Mesenteric fat pad (tissue), 1 donor: Measurements from ENCODE around the gene GRB10. TPM values are rescaled to one million over a fixed set of nuclear protein-coding genes. Genes with fewer than 3 reads are reported as not detected.

Source experiments
- DNase-seq: peaks from one replicate; pipeline ENCODE4 v3.0.0-alpha.2; 2020; ENCODE audit warnings: low spot score
- total RNA-seq: library from RNA; stranded (reverse); fragmentation: NEBNext Ultra II Directional; extraction: Animal tissue kit (Norgen Biotek cat#: 25700); gene quantifications from one replicate; pipeline ENCODE4 v1.2.1, GENCODE V29; 2021
- donor health status: DM: yes; HTN: yes; CAD: no.

The GRB10 gene
- total RNA-seq, 1 donor from 2014 or later, result 95.7 TPM

- DNase-seq, result no peak
Observed at GRCh38 chr7:50696810-50697582, 85.7 kb downstream of the GRB10 start.

GRCh38 chr7:50695026-50695425 lies 87.7 kb downstream of the GRB10 start:
- DNase-seq, result no peak

GRCh38 chr7:50693455-50694130 lies 89.1 kb downstream of the GRB10 start:
- DNase-seq, result no peak

- no peak for DNase-seq
Observed at GRCh38 chr7:50690541-50691011, 92.1 kb downstream of the GRB10 start.

GRCh38 chr7:50688226-50688590 lies 94.5 kb downstream of the GRB10 start:
- no peak for DNase-seq

- DNase-seq, result no peak
Observed at GRCh38 chr7:50687575-50688225, 95.0 kb downstream of the GRB10 start.

- no peak for DNase-seq
Observed at GRCh38 chr7:50687096-50687495, 95.6 kb downstream of the GRB10 start.

- DNase-seq, result no peak
Observed at GRCh38 chr7:50685135-50686065, 97.3 kb downstream of the GRB10 start.

- DNase-seq, result no peak
Observed at GRCh38 chr7:50684713-50685075, 98.0 kb downstream of the GRB10 start.

- DNase-seq, result no peak
Observed at GRCh38 chr7:50684011-50684712, 98.5 kb downstream of the GRB10 start.

GRCh38 chr7:50682573-50682972 lies 100.1 kb downstream of the GRB10 start:
- DNase-seq, result no peak

- DNase-seq, result no peak
Observed at GRCh38 chr7:50682079-50682478, 100.6 kb downstream of the GRB10 start.

- no peak for DNase-seq
Observed at GRCh38 chr7:50681432-50682045, 101.2 kb downstream of the GRB10 start.

GRCh38 chr7:50679218-50680007 lies 103.3 kb downstream of the GRB10 start:
- no peak for DNase-seq

GRCh38 chr7:50678586-50678985 lies 104.1 kb downstream of the GRB10 start:
- no peak for DNase-seq

GRCh38 chr7:50677638-50677996 lies 105.1 kb downstream of the GRB10 start:
- DNase-seq, result no peak

GRCh38 chr7:50676740-50677637 lies 105.7 kb downstream of the GRB10 start:
- no peak for DNase-seq

GRCh38 chr7:50676079-50676478 lies 106.6 kb downstream of the GRB10 start:
- no peak for DNase-seq
